ENCODE results near the gene LRMDA.

DNA sequence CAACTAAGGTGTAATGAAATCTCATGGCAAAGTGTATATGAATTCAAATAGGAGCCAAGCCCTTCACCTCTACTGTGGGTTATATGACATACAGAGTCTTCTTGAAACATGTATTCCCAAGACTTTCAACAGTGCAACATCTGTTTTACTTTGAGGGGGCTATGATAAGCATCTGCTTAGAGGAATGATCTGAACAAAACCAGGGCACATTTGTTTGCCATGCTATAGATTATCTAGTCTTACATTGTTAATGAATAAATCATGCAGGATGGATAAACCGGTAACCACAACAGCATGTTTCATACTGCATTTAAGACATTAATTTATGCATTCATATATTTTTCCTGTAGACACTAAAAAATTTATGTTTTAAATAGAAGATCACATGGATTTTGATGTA lies 1021.9 kb downstream of the LRMDA start:
- TF ChIP-seq, protein P1, sequence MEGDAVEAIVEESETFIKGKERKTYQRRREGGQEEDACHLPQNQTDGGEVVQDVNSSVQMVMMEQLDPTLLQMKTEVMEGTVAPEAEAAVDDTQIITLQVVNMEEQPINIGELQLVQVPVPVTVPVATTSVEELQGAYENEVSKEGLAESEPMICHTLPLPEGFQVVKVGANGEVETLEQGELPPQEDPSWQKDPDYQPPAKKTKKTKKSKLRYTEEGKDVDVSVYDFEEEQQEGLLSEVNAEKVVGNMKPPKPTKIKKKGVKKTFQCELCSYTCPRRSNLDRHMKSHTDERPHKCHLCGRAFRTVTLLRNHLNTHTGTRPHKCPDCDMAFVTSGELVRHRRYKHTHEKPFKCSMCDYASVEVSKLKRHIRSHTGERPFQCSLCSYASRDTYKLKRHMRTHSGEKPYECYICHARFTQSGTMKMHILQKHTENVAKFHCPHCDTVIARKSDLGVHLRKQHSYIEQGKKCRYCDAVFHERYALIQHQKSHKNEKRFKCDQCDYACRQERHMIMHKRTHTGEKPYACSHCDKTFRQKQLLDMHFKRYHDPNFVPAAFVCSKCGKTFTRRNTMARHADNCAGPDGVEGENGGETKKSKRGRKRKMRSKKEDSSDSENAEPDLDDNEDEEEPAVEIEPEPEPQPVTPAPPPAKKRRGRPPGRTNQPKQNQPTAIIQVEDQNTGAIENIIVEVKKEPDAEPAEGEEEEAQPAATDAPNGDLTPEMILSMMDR (conservative IDR thresholded peaks at IDR 0.05; ENCODE audit: low read depth, low read length), result no peak
- TF ChIP-seq EZH2 (IDR thresholded peaks at IDR 0.05; ENCODE audit: low read length, unreplicated experiment) (no peak), EZH2phosphoT487 (IDR thresholded peaks at IDR 0.05; ENCODE audit: borderline replicate concordance, low read length) (no peak)
